ENCODE measurements around the gene DMAP1. TPM values are rescaled to one million over a fixed set of nuclear protein-coding genes. Genes with fewer than 3 reads are reported as not detected.

DMAP1 gene
- total and polyA plus RNA-seq, 2 experiments from 2014 or later, result 28.8 to 61.8 TPM

DNA sequence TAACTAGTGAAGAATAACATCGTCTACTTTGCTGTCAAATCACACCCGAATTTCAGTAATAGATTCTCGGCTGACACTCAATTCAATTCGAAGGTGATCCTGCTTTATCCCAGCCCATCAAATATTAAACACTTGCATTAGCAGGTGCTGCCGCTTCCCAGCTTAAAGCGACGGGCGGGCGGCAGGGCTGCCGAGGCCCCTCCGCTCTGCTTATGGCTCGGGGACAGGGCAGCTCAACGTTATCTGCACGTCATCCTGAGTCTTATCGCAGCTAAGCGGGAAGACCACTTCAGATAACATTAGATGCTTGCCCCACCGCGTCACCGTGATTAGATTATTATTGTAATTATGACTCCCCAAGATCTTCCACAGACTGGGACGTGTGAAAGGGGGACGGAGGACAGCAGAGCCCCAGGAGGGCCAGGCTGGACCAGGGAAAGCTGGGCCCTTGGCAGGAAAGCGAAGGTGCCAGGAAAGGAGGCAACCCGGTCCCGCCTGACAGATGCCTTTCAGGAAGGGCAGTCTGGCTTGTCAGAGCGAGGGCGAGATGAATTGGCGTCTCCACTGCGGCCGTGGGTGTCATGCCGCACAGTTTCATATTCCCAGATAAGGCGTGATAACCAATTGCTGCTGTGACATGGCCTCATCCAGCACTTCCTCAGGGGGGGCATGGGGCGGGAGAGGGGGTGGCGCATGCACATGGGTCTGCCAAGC lies 37.0 kb downstream of the DMAP1 start:
- H3K27ac ChIP-seq, result no peak overlapping the region
- TF ChIP-seq, protein P1, sequence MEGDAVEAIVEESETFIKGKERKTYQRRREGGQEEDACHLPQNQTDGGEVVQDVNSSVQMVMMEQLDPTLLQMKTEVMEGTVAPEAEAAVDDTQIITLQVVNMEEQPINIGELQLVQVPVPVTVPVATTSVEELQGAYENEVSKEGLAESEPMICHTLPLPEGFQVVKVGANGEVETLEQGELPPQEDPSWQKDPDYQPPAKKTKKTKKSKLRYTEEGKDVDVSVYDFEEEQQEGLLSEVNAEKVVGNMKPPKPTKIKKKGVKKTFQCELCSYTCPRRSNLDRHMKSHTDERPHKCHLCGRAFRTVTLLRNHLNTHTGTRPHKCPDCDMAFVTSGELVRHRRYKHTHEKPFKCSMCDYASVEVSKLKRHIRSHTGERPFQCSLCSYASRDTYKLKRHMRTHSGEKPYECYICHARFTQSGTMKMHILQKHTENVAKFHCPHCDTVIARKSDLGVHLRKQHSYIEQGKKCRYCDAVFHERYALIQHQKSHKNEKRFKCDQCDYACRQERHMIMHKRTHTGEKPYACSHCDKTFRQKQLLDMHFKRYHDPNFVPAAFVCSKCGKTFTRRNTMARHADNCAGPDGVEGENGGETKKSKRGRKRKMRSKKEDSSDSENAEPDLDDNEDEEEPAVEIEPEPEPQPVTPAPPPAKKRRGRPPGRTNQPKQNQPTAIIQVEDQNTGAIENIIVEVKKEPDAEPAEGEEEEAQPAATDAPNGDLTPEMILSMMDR (IDR thresholded peaks at IDR 0.05; ENCODE audit: poor library complexity), result no peak
- no peak for TF ChIP-seq EZH2phosphoT487 (IDR thresholded peaks at IDR 0.05; ENCODE audit: low read depth, severe bottlenecking, unreplicated experiment)
- no peak for TF ChIP-seq EZH2 (IDR thresholded peaks at IDR 0.05; ENCODE audit: borderline replicate concordance)
- no peaks in the 10 kb centered on the region for H3K27me3 ChIP-seq
- peaks cover 12% of the 10 kb centered on the region for H3K4me1 ChIP-seq (ENCODE audit: insufficient read depth)
- DNase-seq (ENCODE audit: low spot score), result no peak
- 82% methylated on average over 31 of the region's 33 CpGs for WGBS (ENCODE audit: low lambda C conversion rate, missing lambda C conversion rate)
- no peaks in the 10 kb centered on the region for H3K9me3 ChIP-seq (ENCODE audit: low read depth)
- H2AFZ ChIP-seq, result no peak overlapping the region
- H3K9me2 ChIP-seq (replicated peaks; ENCODE audit: insufficient read depth), result no peaks in the 10 kb centered on the region
- no peaks in the 10 kb centered on the region for H3K79me2 ChIP-seq
- no peaks in the 10 kb centered on the region for H4K20me1 ChIP-seq (ENCODE audit: insufficient read depth, poor library complexity, severe bottlenecking)
- H3K4me3 ChIP-seq, result no peak overlapping the region
- H3K4me2 ChIP-seq, result no peak overlapping the region
- no peaks in the 10 kb centered on the region for H3K36me3 ChIP-seq (replicated peaks; ENCODE audit: insufficient read depth, low read depth)

DNA sequence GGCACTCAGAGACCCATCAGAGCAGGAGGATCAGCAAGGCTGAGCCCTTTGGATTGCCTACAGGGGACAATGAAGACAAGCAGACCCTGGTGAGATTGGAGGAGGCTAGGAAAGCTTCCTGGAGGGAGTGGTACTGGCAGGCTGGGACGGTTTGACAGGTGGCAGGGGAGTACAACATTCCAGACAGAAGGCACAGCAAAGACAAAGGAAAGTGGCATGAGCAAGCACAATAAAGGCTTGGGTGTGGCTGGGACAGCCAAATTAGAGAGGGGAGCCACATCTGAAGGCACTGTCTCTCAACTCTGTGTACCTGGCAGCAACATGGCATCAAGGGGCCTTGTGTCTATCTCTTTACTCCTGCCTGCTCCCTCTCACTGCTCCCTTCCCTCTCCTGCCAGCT lies 38.2 kb downstream of the DMAP1 start:
- H3K36me3 ChIP-seq (replicated peaks; ENCODE audit: insufficient read depth, low read depth), result no peaks in the 10 kb centered on the region
- TF ChIP-seq EZH2 (IDR thresholded peaks at IDR 0.05; ENCODE audit: borderline replicate concordance), result no peak
- TF ChIP-seq, protein P1 (IDR thresholded peaks at IDR 0.05; ENCODE audit: poor library complexity), result no peak
- TF ChIP-seq EZH2phosphoT487 (IDR thresholded peaks at IDR 0.05; ENCODE audit: low read depth, severe bottlenecking, unreplicated experiment), result no peak
- WGBS (ENCODE audit: low lambda C conversion rate, missing lambda C conversion rate), result 100% methylated on average over 1 of the region's 1 CpG

GRCh38 chr1:44251989-44252671 lies 38.9 kb downstream of the DMAP1 start:
- no peak overlapping the region for H3K4me3 ChIP-seq
- no peaks in the 10 kb centered on the region for H3K79me2 ChIP-seq
- WGBS (ENCODE audit: low lambda C conversion rate, missing lambda C conversion rate), result 96% methylated on average over 23 of the region's 23 CpGs
- H3K36me3 ChIP-seq (replicated peaks; ENCODE audit: insufficient read depth, low read depth), result no peaks in the 10 kb centered on the region
- no peaks in the 10 kb centered on the region for H4K20me1 ChIP-seq (ENCODE audit: insufficient read depth, poor library complexity, severe bottlenecking)
- H3K27ac ChIP-seq, result no peak overlapping the region
- no peak overlapping the region for H3K4me2 ChIP-seq
- DNase-seq (ENCODE audit: low spot score), result no peak
- H3K9me2 ChIP-seq (replicated peaks; ENCODE audit: insufficient read depth), result no peaks in the 10 kb centered on the region
- H2AFZ ChIP-seq, result no peak overlapping the region
- TF ChIP-seq EZH2 (IDR thresholded peaks at IDR 0.05; ENCODE audit: borderline replicate concordance), result no peak
- TF ChIP-seq EZH2phosphoT487 (IDR thresholded peaks at IDR 0.05; ENCODE audit: low read depth, severe bottlenecking, unreplicated experiment), result no peak
- TF ChIP-seq, protein P1 (IDR thresholded peaks at IDR 0.05; ENCODE audit: poor library complexity), result no peak
- H3K4me1 ChIP-seq (ENCODE audit: insufficient read depth), result peaks cover 12% of the 10 kb centered on the region
- no peaks in the 10 kb centered on the region for H3K9me3 ChIP-seq (ENCODE audit: low read depth)
- no peaks in the 10 kb centered on the region for H3K27me3 ChIP-seq

More for the DNA sequence above, 38.2 kb downstream of the DMAP1 start:
- DNase-seq (ENCODE audit: low spot score), result no peak
- H3K79me2 ChIP-seq, result no peaks in the 10 kb centered on the region
- H2AFZ ChIP-seq, result no peak overlapping the region
- no peak overlapping the region for H3K27ac ChIP-seq
- no peaks in the 10 kb centered on the region for H4K20me1 ChIP-seq (ENCODE audit: insufficient read depth, poor library complexity, severe bottlenecking)
- no peaks in the 10 kb centered on the region for H3K27me3 ChIP-seq
- no peaks in the 10 kb centered on the region for H3K9me3 ChIP-seq (ENCODE audit: low read depth)
- H3K9me2 ChIP-seq (replicated peaks; ENCODE audit: insufficient read depth), result no peaks in the 10 kb centered on the region
- peaks cover 12% of the 10 kb centered on the region for H3K4me1 ChIP-seq (ENCODE audit: insufficient read depth)
- no peak overlapping the region for H3K4me2 ChIP-seq
- H3K4me3 ChIP-seq, result no peak overlapping the region
